OCI-LY3 (cell line): Measurements from ENCODE around the gene NR1D2.

Source experiments
- H2AFZ ChIP-seq: fragments of 200-600, 300-600 bp; shearing (Covaris generic); 2 replicates; pipeline ENCODE4 v1.6.0; 2014; ENCODE audit warnings: antibody characterized with exemption, low read depth, low read length
- H3K27ac ChIP-seq: fragments of 200-600, 300-600 bp; sonication (generic); 2 replicates; pipeline ENCODE4 v1.5.1; 2014; ENCODE audit warnings: mild to moderate bottlenecking, low read length, moderate library complexity, mixed read lengths
- H3K27me3 ChIP-seq: fragments of 200-600, 300-600 bp; sonication (generic); 2 replicates; pipeline ENCODE4 v1.6.1; 2014; ENCODE audit warnings: low read depth, low read length, mixed read lengths
- H3K36me3 ChIP-seq: fragments of 200-600, 300-600 bp; sonication (generic); replicated peaks from 2 replicates; pipeline ENCODE3; 2014; ENCODE audit warnings: low read depth, low read length, mixed read lengths
- H3K4me1 ChIP-seq: fragments of 300-600, 200-600 bp; sonication (generic); 2 replicates; pipeline ENCODE4 v1.6.1; 2014; ENCODE audit warnings: low read length, mixed read lengths
- H3K4me2 ChIP-seq: fragments of 200-600, 300-600 bp; sonication (generic); 2 replicates; pipeline ENCODE4 v1.6.1; 2014; ENCODE audit warnings: low read length, mixed read lengths
- H3K4me3 ChIP-seq: fragments of 300-600, 200-600 bp; sonication (generic); 2 replicates; pipeline ENCODE4 v1.5.1; 2014; ENCODE audit warnings: antibody characterized with exemption, mild to moderate bottlenecking, low read length, moderate library complexity
- H3K79me2 ChIP-seq: fragments of 300-600, 200-600 bp; shearing (Covaris generic); 2 replicates; pipeline ENCODE4 v1.6.1; 2014; ENCODE audit warnings: mild to moderate bottlenecking, low read length, mixed read lengths
- H3K9ac ChIP-seq: fragments of 300-600, 200-600 bp; shearing (Covaris generic); 2 replicates; pipeline ENCODE4 v1.6.0; 2014; ENCODE audit warnings: mild to moderate bottlenecking, low read length, moderate library complexity
- H3K9me3 ChIP-seq: fragments of 200-600, 300-600 bp; shearing (Covaris generic); 2 replicates; pipeline ENCODE4 v1.6.1; 2014; ENCODE audit warnings: low read length, mixed read lengths; ENCODE audit not compliant: insufficient read depth
- H4K20me1 ChIP-seq: fragments of 200-600, 300-600 bp; sonication (generic); 2 replicates; pipeline ENCODE4 v1.6.1; 2016; ENCODE audit warnings: low read length, mixed read lengths; ENCODE audit not compliant: insufficient read depth
- CTCF ChIP-seq: fragments of 200-600, 300-600 bp; sonication (generic); IDR thresholded peaks from 2 replicates; pipeline ENCODE4 v1.5.1; 2014; ENCODE audit warnings: antibody characterized with exemption, low read length, low read depth
- EZH2phosphoT487 ChIP-seq: fragments of 200-600 bp; shearing (Covaris generic); IDR thresholded peaks from 2 replicates; pipeline ENCODE4 v1.6.1; 2018; ENCODE audit warnings: antibody characterized with exemption, mixed run types, low read depth

NR1D2 gene

GRCh38 chr3:23994244-23994569 lies 49.1 kb downstream of the NR1D2 start:
- Histone ChIP-seq H3K4me2 (no peak overlapping the region), H3K27ac (no peak overlapping the region), H3K4me3 (no peak overlapping the region), H3K4me1 (peaks cover 2% of the 10 kb centered on the region), H3K27me3 (no peaks in the 10 kb centered on the region), H3K9me3 (no peaks in the 10 kb centered on the region), H2AFZ (no peak overlapping the region), H4K20me1 (no peaks in the 10 kb centered on the region), H3K36me3 (no peaks in the 10 kb centered on the region), H3K79me2 (no peaks in the 10 kb centered on the region), H3K9ac (no peak overlapping the region)
- TF ChIP-seq CTCF (no peak), EZH2phosphoT487 (no peak)

GRCh38 chr3:23995219-23995618 lies 50.1 kb downstream of the NR1D2 start:
- Histone ChIP-seq H3K79me2 (no peaks in the 10 kb centered on the region), H3K27ac (no peak overlapping the region), H3K9ac (no peak overlapping the region), H2AFZ (no peak overlapping the region), H3K27me3 (peaks cover 8% of the 10 kb centered on the region), H3K4me1 (peaks cover 7% of the 10 kb centered on the region), H3K4me2 (no peak overlapping the region), H4K20me1 (no peaks in the 10 kb centered on the region), H3K4me3 (no peak overlapping the region), H3K36me3 (no peaks in the 10 kb centered on the region), H3K9me3 (no peaks in the 10 kb centered on the region)
- no peak for TF ChIP-seq EZH2phosphoT487
- TF ChIP-seq CTCF, result no peak

- peaks cover 17% of the 10 kb centered on the region for H3K27me3 ChIP-seq
- no peak overlapping the region for H3K27ac ChIP-seq
- H3K36me3 ChIP-seq, result no peaks in the 10 kb centered on the region
- H2AFZ ChIP-seq, result no peak overlapping the region
- H3K9me3 ChIP-seq, result no peaks in the 10 kb centered on the region
- peaks cover 7% of the 10 kb centered on the region for H3K4me1 ChIP-seq
- no peak overlapping the region for H3K9ac ChIP-seq
- TF ChIP-seq EZH2phosphoT487 (no peak), CTCF (no peak)
- H3K4me3 ChIP-seq, result no peak overlapping the region
- H4K20me1 ChIP-seq, result no peaks in the 10 kb centered on the region
- H3K4me2 ChIP-seq, result no peak overlapping the region
- no peaks in the 10 kb centered on the region for H3K79me2 ChIP-seq
Measured at GRCh38 chr3:23996095-23996524, 51.0 kb downstream of the NR1D2 start.

- H3K4me1 ChIP-seq, result peaks cover 12% of the 10 kb centered on the region
- H3K9ac ChIP-seq, result no peak overlapping the region
- H3K27ac ChIP-seq, result no peak overlapping the region
- no peaks in the 10 kb centered on the region for H4K20me1 ChIP-seq
- no peaks in the 10 kb centered on the region for H3K79me2 ChIP-seq
- H3K9me3 ChIP-seq, result no peaks in the 10 kb centered on the region
- peak overlapping the region; percentile 33 for H3K4me2 ChIP-seq
- no peak overlapping the region for H2AFZ ChIP-seq
- H3K27me3 ChIP-seq, result peaks cover 21% of the 10 kb centered on the region
- no peak overlapping the region for H3K4me3 ChIP-seq
- TF ChIP-seq CTCF (peak; percentile 99), EZH2phosphoT487 (no peak)
- H3K36me3 ChIP-seq, result no peaks in the 10 kb centered on the region
Measured at GRCh38 chr3:23999012-23999641, 54.0 kb downstream of the NR1D2 start.
